IPS-18c (cell line): ENCODE measurements around the gene RPS8.
A peak's percentile ranks its signal among the peaks of the same experiment; 100 is the strongest.
"Not testable (repeated sequence)": the region's sequence is repeated elsewhere in the genome, so short reads cannot be mapped to it uniquely, and the experiment has no call there.

Experiments used
- H3K4me3 ChIP-seq: 2 replicates; pipeline ENCODE4 v1.7.0; 2013; ENCODE audit warnings: low read depth, mild to moderate bottlenecking, low read length, moderate library complexity; ENCODE audit not compliant: insufficient read depth
- H3K9me3 ChIP-seq: one replicate; pipeline ENCODE4 v1.6.1; 2013; ENCODE audit warnings: mild to moderate bottlenecking, low read length, moderate library complexity; ENCODE audit not compliant: control insufficient read depth, insufficient read depth

Gene RPS8

DNA sequence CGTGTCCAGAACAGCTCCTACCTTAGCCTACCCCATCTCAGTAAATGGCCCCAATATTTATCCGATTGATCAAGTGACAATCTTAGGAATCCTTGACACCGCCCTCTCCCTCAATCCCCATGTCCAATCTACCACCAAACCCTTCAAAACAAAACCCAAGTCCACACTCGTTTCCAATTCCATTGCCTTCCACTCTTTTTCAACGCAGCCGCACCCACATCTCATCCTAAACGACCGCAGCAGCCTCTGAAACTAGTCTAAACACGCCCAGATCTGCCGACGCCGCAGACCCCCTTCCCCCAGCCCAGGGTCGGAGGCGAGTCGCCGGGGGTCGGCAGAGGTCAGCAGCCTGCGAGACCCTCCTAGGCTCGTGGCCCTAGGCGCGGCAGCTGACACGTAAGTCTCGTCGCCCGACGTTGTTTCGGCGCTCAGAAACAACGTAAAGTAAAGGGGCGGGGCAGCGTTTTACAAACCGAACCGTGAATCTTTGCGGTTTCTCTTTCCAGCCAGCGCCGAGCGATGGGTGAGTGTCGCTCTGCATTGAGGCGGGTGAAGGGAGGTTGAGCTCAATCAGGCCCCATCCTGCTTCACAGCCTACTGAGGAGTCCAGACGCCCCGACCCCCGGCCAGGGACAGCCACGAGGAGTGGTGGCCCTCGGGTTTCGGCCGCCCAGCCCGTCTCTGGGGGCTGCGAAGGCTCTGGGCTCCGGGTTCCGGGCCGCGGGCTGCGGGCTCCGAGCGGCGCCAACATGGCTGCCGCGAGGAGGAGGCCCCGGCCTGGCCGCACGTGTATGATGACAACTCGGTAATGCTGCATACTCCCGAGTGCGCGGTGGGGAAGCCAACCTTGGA lies at the start of gene RPS8:
Gene RPS8, plus strand, starts transcription at position 463 of the 852 bp plus-strand sequence. Its CDS starts 57 bp downstream, at position 520.
- H3K4me3 ChIP-seq = peak within 1 kb of the TSS; percentile 86

DNA sequence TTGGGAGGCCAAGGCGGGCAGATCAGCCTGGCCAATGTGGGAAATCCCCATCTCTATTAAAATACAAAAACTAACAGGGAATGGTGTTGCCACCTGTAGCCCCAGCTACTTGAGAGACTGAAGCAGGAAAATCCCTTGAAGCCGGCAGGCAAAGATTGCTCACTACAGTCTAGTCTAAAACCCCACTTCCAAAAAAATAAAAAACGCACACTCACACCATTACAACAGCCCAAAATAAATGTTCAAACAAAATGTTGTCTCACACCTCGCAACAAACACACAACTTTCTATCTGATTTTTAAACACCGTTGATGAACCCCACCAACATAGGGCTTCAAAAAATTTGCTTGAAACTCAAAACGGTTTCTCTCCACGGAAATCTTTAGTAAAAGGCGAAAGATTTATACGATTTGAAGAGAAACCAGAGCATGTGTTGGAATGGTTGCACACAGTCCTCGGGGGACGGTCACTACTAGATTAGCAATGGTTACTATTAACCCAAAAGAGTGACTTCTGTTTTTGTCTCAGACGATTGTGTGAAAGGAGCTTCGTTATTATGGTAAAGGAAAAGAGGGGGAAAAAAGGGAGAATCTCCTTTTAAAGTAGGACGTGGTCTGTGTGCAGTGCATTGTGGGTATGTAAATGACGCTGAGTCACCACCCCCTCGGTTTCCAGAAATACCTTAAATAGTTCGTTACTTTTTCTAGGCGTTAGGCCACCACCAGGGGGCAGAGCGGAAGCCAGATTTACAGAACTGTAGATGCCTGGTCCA lies 44.4 kb upstream of the RPS8 start, which contains the start of gene RNU5D-1:
Gene RNU5D-1, minus strand, starts transcription at position 430 of the 772 bp plus-strand sequence.
- Histone ChIP-seq H3K4me3 (no peak within 1 kb of the TSS), H3K9me3 (no peaks in the 10 kb centered on the region)

More for the DNA sequence above, at the start of gene RPS8:
- H3K9me3 ChIP-seq = peaks cover 5% of the 10 kb centered on the region

DNA sequence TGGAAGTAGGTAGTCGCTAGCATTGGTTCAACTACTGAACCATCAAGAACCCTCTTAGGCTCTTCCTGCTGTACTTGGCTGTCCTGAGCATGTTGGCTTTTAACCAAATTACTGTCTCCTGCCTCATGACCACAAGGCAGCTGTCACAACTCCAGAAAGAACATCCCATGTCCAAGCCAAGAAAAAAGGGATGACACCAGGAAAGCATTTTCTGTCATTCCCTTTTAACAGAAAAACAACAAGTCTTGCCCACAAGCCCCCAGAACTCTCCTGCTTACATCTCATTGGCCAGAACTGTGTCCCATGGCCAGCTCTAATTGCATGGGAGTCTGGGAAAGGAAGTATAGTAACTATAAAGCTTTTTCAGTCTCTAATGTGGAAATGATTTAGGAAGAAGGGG lies 42.0 kb upstream of the RPS8 start:
- no peak overlapping the region for H3K4me3 ChIP-seq
- H3K9me3 ChIP-seq = peaks cover 2% of the 10 kb centered on the region

DNA sequence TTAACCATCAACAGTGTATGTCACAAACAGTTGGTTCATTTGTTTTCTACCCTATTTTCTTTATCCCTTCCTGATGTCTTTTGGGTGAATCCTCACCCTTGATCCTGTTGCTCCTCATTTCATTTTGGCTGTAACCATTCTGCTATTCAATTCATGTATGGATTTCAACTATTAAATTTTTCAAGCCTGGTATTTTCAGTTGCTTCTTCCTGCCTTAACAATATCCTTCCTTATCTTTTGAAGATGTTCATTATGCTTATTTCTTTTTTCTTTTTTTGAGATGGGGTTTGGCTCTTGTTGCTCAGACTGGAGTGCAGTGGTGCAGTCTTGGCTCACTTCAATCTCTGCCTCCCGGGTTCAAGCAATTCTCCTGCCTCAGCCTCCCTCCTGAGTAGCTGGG lies 41.6 kb upstream of the RPS8 start:
- Histone ChIP-seq H3K9me3 (peaks cover 2% of the 10 kb centered on the region), H3K4me3 (no peak overlapping the region)

DNA sequence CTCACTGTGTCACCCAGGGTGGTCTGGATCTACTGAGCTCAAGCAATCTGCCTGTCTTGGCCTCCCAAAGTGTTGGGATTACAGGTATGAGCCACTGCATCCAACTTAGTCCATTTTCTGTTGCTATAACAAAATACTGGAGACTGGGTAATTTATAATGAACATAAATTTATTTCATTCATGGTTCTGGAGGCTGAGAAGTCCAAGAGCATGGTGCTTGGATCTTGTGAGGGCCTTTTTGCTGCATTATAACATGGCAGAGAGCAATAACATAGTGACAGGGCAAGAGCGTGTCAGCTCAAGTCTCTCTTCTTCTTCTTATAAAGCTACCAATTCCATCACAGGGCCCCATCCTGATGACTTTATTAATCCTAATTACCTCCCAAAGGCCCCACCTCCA lies 39.3 kb upstream of the RPS8 start:
- H3K9me3 ChIP-seq = peaks cover 2% of the 10 kb centered on the region
- H3K4me3 ChIP-seq = no peak overlapping the region

DNA sequence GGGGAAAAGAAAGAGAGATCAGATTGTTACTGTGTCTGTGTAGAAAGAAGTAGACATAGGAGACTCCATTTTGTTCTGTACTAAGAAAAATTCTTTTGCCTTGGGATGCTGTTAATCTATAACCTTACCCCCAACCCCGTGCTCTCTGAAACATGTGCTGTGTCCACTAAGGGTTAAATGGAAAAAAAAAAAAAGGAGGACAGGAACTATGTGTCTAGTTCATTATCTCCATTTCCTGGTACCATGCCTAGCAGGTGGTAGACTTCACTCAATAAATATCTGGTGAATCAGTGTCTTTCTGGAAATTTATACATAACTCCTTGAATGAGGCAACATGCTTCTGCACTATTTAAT lies 36.4 kb upstream of the RPS8 start:
- H3K9me3 ChIP-seq = not testable (repeated sequence)
- peak overlapping the region; percentile 85; the same call in 1 of the 2 replicates for H3K4me3 ChIP-seq

DNA sequence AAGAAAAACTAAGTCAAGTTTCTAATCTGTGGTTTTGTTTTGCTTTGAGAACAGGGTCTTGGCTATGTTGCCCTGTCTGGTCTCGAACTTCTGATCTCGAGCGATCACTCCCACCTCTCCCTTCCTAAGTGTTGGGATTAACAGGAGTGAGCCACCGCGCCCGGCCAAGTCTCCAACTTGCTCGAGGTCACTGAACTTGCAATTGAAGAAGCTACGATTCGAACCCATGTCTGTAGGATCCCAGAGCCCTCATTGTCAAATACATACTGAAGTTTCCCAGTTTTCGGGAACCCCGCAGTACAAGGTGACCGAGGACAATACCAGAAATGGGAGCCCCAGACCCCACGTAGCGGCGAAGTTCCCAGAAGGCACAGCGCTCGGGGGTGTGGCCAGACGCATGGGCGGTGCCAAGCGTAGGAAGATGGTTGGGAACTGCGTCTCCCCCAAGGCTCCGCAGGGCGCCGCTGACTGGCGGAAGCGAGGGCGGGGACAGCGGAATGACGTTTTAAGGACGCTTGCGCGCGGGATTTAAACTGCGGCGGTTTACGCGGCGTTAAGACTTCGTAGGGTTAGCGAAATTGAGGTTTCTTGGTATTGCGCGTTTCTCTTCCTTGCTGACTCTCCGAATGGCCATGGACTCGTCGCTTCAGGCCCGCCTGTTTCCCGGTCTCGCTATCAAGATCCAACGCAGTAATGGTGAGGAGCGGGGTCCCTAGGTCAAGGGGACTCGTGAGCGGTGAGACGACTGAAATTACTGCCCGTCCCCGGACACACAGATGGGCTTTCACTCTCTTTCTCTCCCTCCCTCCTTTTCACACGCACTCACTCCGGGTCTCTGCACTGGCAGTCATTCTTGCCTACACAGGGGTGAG lies 35.8 kb upstream of the RPS8 start, which contains the start of gene KIF2C:
Gene KIF2C, plus strand, starts transcription at position 531 of the 872 bp plus-strand sequence. Its CDS starts 96 bp downstream, at position 627.
- H3K4me3 ChIP-seq = peak within 1 kb of the TSS; percentile 85
- H3K9me3 ChIP-seq = peaks cover 2% of the 10 kb centered on the region

DNA sequence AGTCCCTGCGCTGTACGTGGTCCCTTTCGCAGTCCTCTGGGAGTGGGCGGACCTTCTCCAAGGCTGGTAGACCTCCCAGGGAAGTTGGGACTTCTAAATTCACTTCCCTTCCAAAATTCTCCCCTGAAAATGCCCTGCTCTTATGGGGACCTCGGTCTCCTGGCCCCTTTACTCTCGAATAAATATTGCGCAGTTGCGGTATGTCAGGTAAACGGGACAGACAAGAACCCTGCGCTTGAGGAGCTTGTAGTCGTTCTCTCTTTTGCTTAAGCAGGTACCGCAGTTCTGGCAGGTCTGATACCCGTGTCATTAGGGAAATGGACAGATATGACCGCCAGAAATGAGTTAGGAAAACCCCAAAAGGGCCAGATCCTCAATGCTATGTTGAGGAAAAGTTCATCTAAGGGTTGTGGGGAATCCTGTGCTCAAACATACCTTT lies 35.1 kb upstream of the RPS8 start:
- peak overlapping the region; percentile 85 for H3K4me3 ChIP-seq
- peaks cover 2% of the 10 kb centered on the region for H3K9me3 ChIP-seq

DNA sequence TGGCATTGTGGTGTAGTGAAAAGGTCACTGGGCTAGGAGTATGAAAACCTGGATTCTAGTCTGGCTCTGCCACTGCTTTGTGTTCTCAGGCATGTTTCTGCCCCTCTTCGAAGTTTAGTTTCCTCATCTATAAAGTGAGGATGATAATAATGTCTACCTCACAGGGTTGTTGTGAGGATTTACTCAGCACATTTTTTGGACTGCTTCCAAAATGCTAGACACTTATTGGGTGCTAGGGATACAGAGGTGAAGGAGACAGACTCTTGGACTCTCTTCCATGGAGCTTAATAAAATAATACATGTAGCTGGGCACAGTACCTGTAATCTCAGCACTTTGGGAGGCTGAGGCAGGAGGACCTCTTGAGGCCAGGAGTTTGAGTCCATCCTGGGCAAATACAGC lies 32.1 kb upstream of the RPS8 start:
- Histone ChIP-seq H3K9me3 (peaks cover 2% of the 10 kb centered on the region), H3K4me3 (no peak overlapping the region)

DNA sequence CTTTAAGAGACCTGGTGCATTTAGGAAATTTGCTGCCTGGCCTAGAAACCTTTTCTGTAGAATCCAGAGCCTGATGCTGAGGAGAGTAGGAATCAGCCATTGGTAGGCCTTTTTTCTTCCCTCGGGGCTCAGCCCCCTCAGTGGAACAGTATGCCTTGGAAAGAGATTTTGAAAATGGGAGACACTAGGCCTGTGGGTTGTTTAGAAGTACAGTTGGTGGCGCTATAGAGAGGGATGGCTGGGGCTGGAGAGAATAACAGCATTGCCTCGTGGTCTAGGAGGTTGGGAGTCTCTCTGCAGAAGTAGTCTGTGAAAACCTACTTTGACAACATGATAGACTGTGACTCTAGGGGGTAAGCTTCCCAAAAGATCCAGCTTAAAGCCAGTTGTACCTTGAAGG lies 27.5 kb upstream of the RPS8 start:
- Histone ChIP-seq H3K4me3 (no peak overlapping the region), H3K9me3 (no peaks in the 10 kb centered on the region)

DNA sequence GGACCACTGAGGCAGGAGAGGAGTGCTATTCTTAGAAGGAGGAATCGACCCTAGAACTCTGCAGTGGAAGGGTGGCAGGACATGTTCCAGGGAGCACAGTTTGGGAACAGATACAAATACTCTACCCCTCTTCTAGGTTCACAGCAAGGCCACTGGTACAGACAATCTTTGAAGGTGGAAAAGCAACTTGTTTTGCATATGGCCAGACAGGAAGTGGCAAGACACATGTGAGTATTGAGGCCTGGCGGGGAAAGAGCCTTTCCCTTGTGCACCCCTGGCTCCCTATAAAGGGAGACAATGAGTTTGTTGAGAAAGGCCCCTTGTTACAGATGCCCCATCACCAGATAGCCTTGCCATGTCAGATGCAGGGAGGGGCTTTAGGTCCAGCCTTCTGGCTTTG lies 17.9 kb upstream of the RPS8 start:
- no peaks in the 10 kb centered on the region for H3K9me3 ChIP-seq
- H3K4me3 ChIP-seq = no peak overlapping the region

DNA sequence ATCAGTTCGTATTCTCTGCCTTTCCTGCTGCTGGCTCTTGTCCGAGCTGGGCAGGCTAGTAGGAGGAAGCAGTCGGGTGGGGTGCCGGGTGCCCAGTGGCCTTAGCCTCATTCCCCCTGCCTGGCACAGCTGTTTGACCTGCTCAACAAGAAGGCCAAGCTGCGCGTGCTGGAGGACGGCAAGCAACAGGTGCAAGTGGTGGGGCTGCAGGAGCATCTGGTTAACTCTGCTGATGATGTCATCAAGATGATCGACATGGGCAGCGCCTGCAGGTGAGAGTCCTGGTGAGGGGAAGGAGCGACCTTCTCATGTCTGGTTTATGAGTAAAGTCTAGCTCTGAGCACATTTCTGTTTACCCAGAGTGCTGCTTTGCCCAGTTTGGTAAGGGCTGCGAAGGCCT lies 16.3 kb upstream of the RPS8 start:
- Histone ChIP-seq H3K9me3 (no peaks in the 10 kb centered on the region), H3K4me3 (no peak overlapping the region)

DNA sequence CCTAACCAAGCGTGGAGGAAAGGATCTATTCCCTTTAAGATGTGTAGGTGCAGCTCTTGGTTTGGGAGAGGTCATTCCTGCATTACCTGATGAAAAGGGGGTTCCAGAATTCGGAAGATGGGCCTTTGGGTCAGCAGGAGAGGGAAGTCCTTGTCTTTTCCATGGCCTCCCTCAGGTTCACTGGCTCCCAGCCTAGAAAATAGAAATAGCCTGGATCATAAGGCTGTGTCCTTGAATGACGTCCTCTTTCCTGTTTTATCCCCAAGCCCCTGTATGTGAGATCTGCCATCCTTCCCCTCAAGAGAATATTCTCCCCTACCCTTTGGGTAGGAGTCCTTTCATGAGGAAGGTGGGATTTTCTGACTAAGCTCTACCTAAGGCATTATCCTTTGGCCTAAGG lies 14.5 kb upstream of the RPS8 start:
- H3K9me3 ChIP-seq = no peaks in the 10 kb centered on the region
- H3K4me3 ChIP-seq = no peak overlapping the region

DNA sequence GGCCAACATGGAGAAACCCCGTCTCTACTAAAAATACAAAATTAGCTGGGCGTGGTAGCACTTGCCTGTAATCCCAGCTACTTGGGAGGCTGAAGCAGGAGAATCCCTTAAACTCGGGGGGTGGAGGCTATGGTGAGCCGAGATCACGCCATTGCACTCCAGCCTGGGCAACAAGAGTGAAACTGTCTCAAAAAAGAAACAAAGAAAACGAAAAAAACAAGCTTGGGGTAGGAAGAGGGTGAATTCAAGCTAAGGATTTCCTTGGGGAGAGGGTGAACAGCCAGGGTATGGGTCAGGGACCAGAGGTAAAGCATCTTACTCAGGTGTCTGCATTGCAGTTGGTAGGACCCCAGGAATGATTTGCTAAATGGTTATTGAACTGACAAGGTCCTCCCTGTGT lies 8.9 kb upstream of the RPS8 start:
- H3K9me3 ChIP-seq, H3K4me3 ChIP-seq: not testable (repeated sequence)

DNA sequence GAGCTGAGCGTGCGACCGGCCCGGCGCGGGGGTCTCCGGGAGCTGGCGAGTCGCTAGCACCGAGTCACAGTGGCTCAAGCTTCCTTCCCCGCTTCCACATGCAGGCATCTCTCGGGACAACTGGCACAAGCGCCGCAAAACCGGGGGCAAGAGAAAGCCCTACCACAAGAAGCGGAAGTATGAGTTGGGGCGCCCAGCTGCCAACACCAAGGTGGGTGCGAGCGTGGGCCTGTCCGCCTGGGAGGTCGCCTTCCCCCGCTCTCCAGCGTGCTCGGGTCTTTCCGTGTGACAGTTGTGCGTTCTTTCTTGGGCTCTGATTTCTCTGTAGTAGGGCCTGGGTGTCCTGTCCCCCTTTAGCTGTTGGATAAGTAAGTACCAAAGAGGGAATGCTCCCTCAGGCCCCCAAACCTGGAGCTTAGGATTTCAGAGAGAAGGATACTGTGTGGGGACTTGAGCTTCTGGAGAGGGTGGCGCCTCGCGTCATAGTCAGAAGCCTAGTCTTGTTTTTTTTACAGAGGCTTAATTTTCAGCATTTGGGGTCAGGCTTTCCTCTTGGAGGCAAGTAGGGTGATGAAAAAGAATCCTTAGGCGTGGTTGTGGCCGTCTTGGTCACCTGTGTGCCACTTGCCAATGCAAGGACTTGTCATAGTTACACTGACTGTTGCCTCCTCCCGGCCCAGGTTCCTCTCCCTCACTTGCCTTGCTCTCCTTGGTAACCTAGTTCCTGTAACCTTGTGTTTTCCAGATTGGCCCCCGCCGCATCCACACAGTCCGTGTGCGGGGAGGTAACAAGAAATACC lies 790 bp downstream of the RPS8 start:
- Histone ChIP-seq H3K4me3 (peak overlapping the region; percentile 86), H3K9me3 (peaks cover 5% of the 10 kb centered on the region)

DNA sequence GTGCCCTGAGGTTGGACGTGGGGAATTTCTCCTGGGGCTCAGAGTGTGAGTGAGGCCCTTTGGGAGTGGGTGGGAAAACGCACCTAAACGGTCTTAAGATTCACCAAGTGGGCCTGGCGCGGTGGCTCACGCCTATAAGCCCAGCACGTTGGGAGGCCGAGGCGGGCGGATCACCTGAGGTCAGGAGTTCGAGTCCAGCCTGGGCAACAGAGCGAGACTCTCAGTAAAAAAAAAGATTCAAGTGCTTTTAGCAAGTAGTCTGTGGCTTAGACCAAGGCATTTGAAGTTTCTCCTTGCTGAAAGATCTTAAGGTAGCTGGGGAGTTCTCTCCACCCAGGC lies 1.4 kb downstream of the RPS8 start:
- peak overlapping the region; percentile 86 for H3K4me3 ChIP-seq
- peaks cover 5% of the 10 kb centered on the region for H3K9me3 ChIP-seq
